ENCODE data around the gene ING3.

The ING3 gene

GRCh38 chr7:120964088-120964487 is 13.5 kb downstream of the ING3 start:
- no peak for TF ChIP-seq REST (IDR thresholded peaks at IDR 0.05; ENCODE audit: insufficient read depth in 1 of 2, low read depth in 2 of 2, low read length in 2 of 2)
- TF ChIP-seq POLR2AphosphoS5 (IDR thresholded peaks at IDR 0.05; ENCODE audit: low read depth, low read length): no peak
- no peak for TF ChIP-seq SIN3A (IDR thresholded peaks at IDR 0.05; ENCODE audit: borderline replicate concordance, insufficient read depth, low read length)
- no peak for TF ChIP-seq FOXP2 (optimal IDR thresholded peaks at IDR 0.05; ENCODE audit: borderline replicate concordance, extremely low read depth, extremely low read length, insufficient read depth)
- TF ChIP-seq TAF1 (IDR thresholded peaks at IDR 0.05; ENCODE audit: borderline replicate concordance, insufficient read depth, low read length): no peak

- TF ChIP-seq REST (IDR thresholded peaks at IDR 0.05; ENCODE audit: insufficient read depth in 1 of 2, low read depth in 2 of 2, low read length in 2 of 2): no peak
- TF ChIP-seq TAF1 (IDR thresholded peaks at IDR 0.05; ENCODE audit: borderline replicate concordance, insufficient read depth, low read length): no peak
- TF ChIP-seq POLR2AphosphoS5 (IDR thresholded peaks at IDR 0.05; ENCODE audit: low read depth, low read length): no peak
- TF ChIP-seq SIN3A (IDR thresholded peaks at IDR 0.05; ENCODE audit: borderline replicate concordance, insufficient read depth, low read length): no peak
- no peak for TF ChIP-seq FOXP2 (optimal IDR thresholded peaks at IDR 0.05; ENCODE audit: borderline replicate concordance, extremely low read depth, extremely low read length, insufficient read depth)
Measured at GRCh38 chr7:120966961-120967360, 16.4 kb downstream of the ING3 start.

- TF ChIP-seq REST (IDR thresholded peaks at IDR 0.05; ENCODE audit: insufficient read depth in 1 of 2, low read depth in 2 of 2, low read length in 2 of 2) (no peak), TAF1 (IDR thresholded peaks at IDR 0.05; ENCODE audit: borderline replicate concordance, insufficient read depth, low read length) (no peak), POLR2AphosphoS5 (IDR thresholded peaks at IDR 0.05; ENCODE audit: low read depth, low read length) (no peak), SIN3A (IDR thresholded peaks at IDR 0.05; ENCODE audit: borderline replicate concordance, insufficient read depth, low read length) (no peak), FOXP2 (optimal IDR thresholded peaks at IDR 0.05; ENCODE audit: borderline replicate concordance, extremely low read depth, extremely low read length, insufficient read depth) (no peak)
Measured at GRCh38 chr7:120973849-120974248, 23.3 kb downstream of the ING3 start.

GRCh38 chr7:120979765-120980499 is 29.4 kb downstream of the ING3 start:
- TF ChIP-seq REST (IDR thresholded peaks at IDR 0.05; ENCODE audit: insufficient read depth in 1 of 2, low read depth in 2 of 2, low read length in 2 of 2) (no peak), TAF1 (IDR thresholded peaks at IDR 0.05; ENCODE audit: borderline replicate concordance, insufficient read depth, low read length) (no peak), SIN3A (IDR thresholded peaks at IDR 0.05; ENCODE audit: borderline replicate concordance, insufficient read depth, low read length) (no peak), FOXP2 (optimal IDR thresholded peaks at IDR 0.05; ENCODE audit: borderline replicate concordance, extremely low read depth, extremely low read length, insufficient read depth) (no peak), POLR2AphosphoS5 (IDR thresholded peaks at IDR 0.05; ENCODE audit: low read depth, low read length) (no peak)

Data from PFSK-1 (cell line).